ENCODE data around the gene MYO16. TPM values are rescaled to one million over a fixed set of nuclear protein-coding genes. Genes with fewer than 3 reads are reported as not detected.
"Not testable (repeated sequence)": the region's sequence is repeated elsewhere in the genome, so short reads cannot be mapped to it uniquely, and the experiment has no call there.

Gene MYO16
- total and polyA plus RNA-seq, 12 donors = 0.29 to 5.9 (median 1.4) TPM

GRCh38 chr13:108987517-108987916 is 358.1 kb downstream of the MYO16 start:
- 48 to 53% methylated on average over 4 of the region's 4 CpGs for WGBS, 2 donors
- Histone ChIP-seq H3K4me3 (no peak overlapping the region), H3K9me3 (no peaks in the 10 kb centered on the region), H3K36me3 (no peaks in the 10 kb centered on the region), H3K4me1 (no peaks in the 10 kb centered on the region), H3K27me3 (peaks cover 0 to 7% (median 0%) of the 10 kb centered on the region in 7 donors), H3K27ac (no peak overlapping the region)
- TF ChIP-seq CTCF (IDR thresholded peaks at IDR 0.05) = no peak
- ATAC-seq = peak in 1 of 8 donors; percentile 17
- intact Hi-C loops (cut with DNase I) = no loop called here
- no peak for DNase-seq

- Histone ChIP-seq H3K36me3 (no peaks in the 10 kb centered on the region), H3K4me3 (no peak overlapping the region), H3K27me3 (peaks cover 0 to 7% (median 0%) of the 10 kb centered on the region in 7 donors), H3K4me1 (no peaks in the 10 kb centered on the region), H3K9me3 (no peaks in the 10 kb centered on the region), H3K27ac (no peak overlapping the region)
- 65 to 74% methylated on average over 5 of the region's 5 CpGs for WGBS, 2 donors
- intact Hi-C loops (cut with DNase I) = no loop called here
- ATAC-seq (no peak), DNase-seq (no peak)
- no peak for TF ChIP-seq CTCF (IDR thresholded peaks at IDR 0.05)
Observed at GRCh38 chr13:108987944-108988343, 358.5 kb downstream of the MYO16 start.

- 76 to 80% methylated on average over 3 of the region's 3 CpGs for WGBS, 2 donors
- H3K27ac ChIP-seq; H3K9me3 ChIP-seq; DNase-seq; H3K36me3 ChIP-seq; H3K4me1 ChIP-seq; intact Hi-C loops (cut with DNase I); H3K4me3 ChIP-seq; H3K27me3 ChIP-seq; ATAC-seq: not testable (repeated sequence)
Observed at GRCh38 chr13:108991416-108991815, 362.0 kb downstream of the MYO16 start.

GRCh38 chr13:108993346-108993745 is 363.9 kb downstream of the MYO16 start:
- no peaks in the 10 kb centered on the region for H3K4me1 ChIP-seq
- H3K9me3 ChIP-seq = no peaks in the 10 kb centered on the region
- no peaks in the 10 kb centered on the region for H3K36me3 ChIP-seq
- WGBS, 2 donors = 79 to 84% methylated on average over 5 of the region's 5 CpGs
- ATAC-seq = no peak
- H3K27ac ChIP-seq = no peak overlapping the region
- no peak for TF ChIP-seq CTCF (IDR thresholded peaks at IDR 0.05)
- H3K4me3 ChIP-seq = no peak overlapping the region
- no peak for DNase-seq
- intact Hi-C loops (cut with DNase I) = no loop called here
- H3K27me3 ChIP-seq = peaks cover 0 to 7% (median 0%) of the 10 kb centered on the region in 7 donors

GRCh38 chr13:108996430-108996829 is 367.0 kb downstream of the MYO16 start:
- Histone ChIP-seq H3K4me1 (no peaks in the 10 kb centered on the region), H3K4me3 (no peak overlapping the region), H3K9me3 (no peaks in the 10 kb centered on the region), H3K27me3 (peaks cover 0 to 6% (median 0%) of the 10 kb centered on the region in 7 donors), H3K27ac (no peak overlapping the region), H3K36me3 (no peaks in the 10 kb centered on the region)
- intact Hi-C loops (cut with DNase I) = no loop called here
- no peak for TF ChIP-seq CTCF (IDR thresholded peaks at IDR 0.05)
- DNase-seq (no peak), ATAC-seq (no peak)
